Erythroblast (primary cell): ENCODE results near the gene NSL1.

ENCODE experiments used
- GATA1 ChIP-seq: IDR thresholded peaks from 2 replicates; pipeline ENCODE4 v1.6.1; 2011; ENCODE audit warnings: low read depth, mild to moderate bottlenecking, control low read depth, low read length, moderate library complexity
- POLR2A ChIP-seq: IDR thresholded peaks from 2 replicates; pipeline ENCODE4 v1.6.1; 2011; ENCODE audit warnings: mild to moderate bottlenecking, low read length

DNA sequence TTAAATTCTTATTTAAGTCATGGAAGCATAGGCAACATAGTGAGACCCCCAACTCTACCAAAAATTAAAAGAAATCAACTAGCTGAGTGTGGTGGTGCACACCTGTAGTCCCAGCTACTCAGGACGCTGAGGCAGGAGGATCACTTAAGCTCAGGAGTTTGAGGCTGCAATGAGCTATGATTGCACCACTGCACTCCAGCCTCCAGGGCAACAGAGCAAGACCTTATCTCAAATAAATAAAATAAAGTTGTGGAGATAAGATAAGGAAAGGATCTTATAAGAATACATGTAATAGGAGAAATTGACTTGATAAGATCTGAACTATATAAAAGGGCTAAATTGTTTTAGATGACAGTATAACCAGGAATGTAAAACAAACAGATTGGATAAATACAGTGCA is 89.7 kb downstream of the NSL1 start:
- TF ChIP-seq POLR2A: no peak
- TF ChIP-seq GATA1: no peak
